ENCODE data around the gene HMGXB4. TPM values are rescaled to one million over a fixed set of nuclear protein-coding genes. Genes with fewer than 3 reads are reported as not detected.

The HMGXB4 gene
- total RNA-seq, 2 donors from 2014 or later = 18.6 to 23.9 TPM

- Histone ChIP-seq H3K4me1 (no peaks in the 10 kb centered on the region), H3K9ac (ENCODE audit: low read depth in 2 of 2, low read length in 2 of 2) (no peak overlapping the region), H3K4me3 (no peak overlapping the region), H3K36me3 (peaks cover 10% of the 10 kb centered on the region), H3K9me3 (no peaks in the 10 kb centered on the region), H3K27ac (no peak overlapping the region), H3K27me3 (no peaks in the 10 kb centered on the region)
- intact Hi-C loops (cut with DNase I) = no loop called here
- no peak for DNase-seq
- TF ChIP-seq CTCF (IDR thresholded peaks at IDR 0.05) = no peak
Measured at GRCh38 chr22:35322126-35322525, 64.8 kb downstream of the HMGXB4 start.

- Histone ChIP-seq H3K9me3 (no peaks in the 10 kb centered on the region), H3K4me3 (no peak overlapping the region), H3K27me3 (no peaks in the 10 kb centered on the region), H3K9ac (ENCODE audit: low read depth in 2 of 2, low read length in 2 of 2) (no peak overlapping the region), H3K36me3 (peaks cover 10% of the 10 kb centered on the region), H3K27ac (no peak overlapping the region), H3K4me1 (no peaks in the 10 kb centered on the region)
- DNase-seq = no peak
- TF ChIP-seq CTCF (IDR thresholded peaks at IDR 0.05) = no peak
- intact Hi-C loops (cut with DNase I) = no loop called here
Measured at GRCh38 chr22:35322893-35323292, 65.6 kb downstream of the HMGXB4 start.

GRCh38 chr22:35323305-35323704 is 66.0 kb downstream of the HMGXB4 start:
- Histone ChIP-seq H3K9me3 (no peaks in the 10 kb centered on the region), H3K36me3 (peaks cover 10% of the 10 kb centered on the region), H3K27ac (no peak overlapping the region), H3K4me3 (no peak overlapping the region), H3K27me3 (no peaks in the 10 kb centered on the region), H3K9ac (ENCODE audit: low read depth in 2 of 2, low read length in 2 of 2) (no peak overlapping the region), H3K4me1 (no peaks in the 10 kb centered on the region)
- no peak for DNase-seq
- no peak for TF ChIP-seq CTCF (IDR thresholded peaks at IDR 0.05)
- intact Hi-C loops (cut with DNase I) = no loop called here

GRCh38 chr22:35324067-35324466 is 66.8 kb downstream of the HMGXB4 start:
- H3K4me3 ChIP-seq = no peak overlapping the region
- no peak overlapping the region for H3K27ac ChIP-seq
- H3K36me3 ChIP-seq = peaks cover 10% of the 10 kb centered on the region
- no peak for TF ChIP-seq CTCF (IDR thresholded peaks at IDR 0.05)
- intact Hi-C loops (cut with DNase I) = no loop called here
- no peak for DNase-seq
- no peaks in the 10 kb centered on the region for H3K4me1 ChIP-seq
- no peak overlapping the region for H3K9ac ChIP-seq (ENCODE audit: low read depth in 2 of 2, low read length in 2 of 2)
- H3K27me3 ChIP-seq = no peaks in the 10 kb centered on the region
- H3K9me3 ChIP-seq = no peaks in the 10 kb centered on the region

- peaks cover 10% of the 10 kb centered on the region for H3K36me3 ChIP-seq
- no peaks in the 10 kb centered on the region for H3K9me3 ChIP-seq
- no peaks in the 10 kb centered on the region for H3K27me3 ChIP-seq
- intact Hi-C loops (cut with DNase I) = no loop called here
- H3K4me3 ChIP-seq = no peak overlapping the region
- TF ChIP-seq CTCF (IDR thresholded peaks at IDR 0.05) = no peak
- no peaks in the 10 kb centered on the region for H3K4me1 ChIP-seq
- no peak overlapping the region for H3K9ac ChIP-seq (ENCODE audit: low read depth in 2 of 2, low read length in 2 of 2)
- no peak for DNase-seq
- H3K27ac ChIP-seq = no peak overlapping the region
Measured at GRCh38 chr22:35324762-35325161, 67.5 kb downstream of the HMGXB4 start.

- intact Hi-C loops (cut with DNase I) = no loop called here
- peaks cover 10% of the 10 kb centered on the region for H3K36me3 ChIP-seq
Measured at GRCh38 chr22:35325209-35325608, 67.9 kb downstream of the HMGXB4 start.

More at GRCh38 chr22:35325209-35325608, 67.9 kb downstream of the HMGXB4 start:
- Histone ChIP-seq H3K9me3 (no peaks in the 10 kb centered on the region), H3K27ac (no peak overlapping the region), H3K9ac (ENCODE audit: low read depth in 2 of 2, low read length in 2 of 2) (no peak overlapping the region), H3K27me3 (no peaks in the 10 kb centered on the region), H3K4me1 (no peaks in the 10 kb centered on the region), H3K4me3 (no peak overlapping the region)
- TF ChIP-seq CTCF (IDR thresholded peaks at IDR 0.05) = no peak
- no peak for DNase-seq

Measured in colonic mucosa (tissue), 4 donors.